HEK293 (cell line): Measurements from ENCODE around the gene SETD1B.

ENCODE experiments used
- CTCF ChIA-PET: fragments of 350-600 bp; formaldehyde crosslinking; extraction: SDS; loops from one replicate; lab custom pipeline; 2021; ENCODE audit warnings: antibody characterized with exemption; lab: Yijun Ruan, JAX
- POLR2A ChIA-PET: fragments of 300-600 bp; formaldehyde crosslinking; extraction: SDS; loops from one replicate; lab custom pipeline; 2020; ENCODE audit warnings: antibody characterized with exemption, inconsistent platforms; lab: Yijun Ruan, JAX
- H3K27ac ChIP-seq: fragments of 200-500 bp; sonication (Bioruptor generic); 2 replicates; pipeline ENCODE4 v1.5.1; 2014; ENCODE audit warnings: low read depth, low read length, control low read depth, inconsistent platforms; ENCODE audit errors: extremely low read depth
- H3K36me3 ChIP-seq, 2 experiments: fragments of 200-500 bp in 1 of 2; sonication (Bioruptor generic) in 1 of 2; 1 replicate in 1 of 2; 2 replicates in 1 of 2; pipeline ENCODE4 v1.5.1; 2014 to 2017; ENCODE audit warnings: inconsistent platforms in 2 of 2, low read length in 2 of 2; ENCODE audit not compliant: control insufficient read depth in 2 of 2, insufficient read depth in 1 of 2
- H3K4me1 ChIP-seq: fragments of 200-500 bp; sonication (Bioruptor generic); 2 replicates; pipeline ENCODE4 v1.5.1; 2014; ENCODE audit warnings: mild to moderate bottlenecking, low read length, inconsistent platforms; ENCODE audit not compliant: control insufficient read depth, insufficient read depth
- H3K4me3 ChIP-seq: 2 replicates; pipeline ENCODE4 v1.5.1; 2011; ENCODE audit warnings: low read depth, mild to moderate bottlenecking, control low read depth, low read length, moderate library complexity
- H3K9me3 ChIP-seq: fragments of 200-500 bp; sonication (Bioruptor generic); 2 replicates; pipeline ENCODE4 v1.5.1; 2014; ENCODE audit warnings: low read depth, low read length, inconsistent platforms; ENCODE audit not compliant: control insufficient read depth, insufficient read depth
- HOXD13 ChIP-seq: sonication (generic); formaldehyde crosslinking; IDR thresholded peaks from 2 replicates; pipeline ENCODE4 v1.8.0; 2022; ENCODE audit warnings: missing genetic modification reagents, borderline replicate concordance
- IKZF3 ChIP-seq: fragments of 450-650 bp; IDR thresholded peaks from 2 replicates; pipeline ENCODE4 v1.5.0; 2018; ENCODE audit warnings: missing biosample characterization, mild to moderate bottlenecking, missing genetic modification characterization, moderate library complexity
- KLF1 ChIP-seq: fragments of 450-650 bp; formaldehyde crosslinking; IDR thresholded peaks from 2 replicates; pipeline ENCODE4 v1.5.1; 2016; ENCODE audit warnings: missing biosample characterization, missing genetic modification characterization
- OVOL3 ChIP-seq: fragments of 450-650 bp; formaldehyde crosslinking; IDR thresholded peaks from 2 replicates; pipeline ENCODE4 v1.5.1; 2016; ENCODE audit warnings: missing biosample characterization, missing genetic modification characterization
- PRDM1 ChIP-seq: fragments of 450-650 bp; formaldehyde crosslinking; IDR thresholded peaks from 2 replicates; pipeline ENCODE4; 2016; ENCODE audit warnings: missing biosample characterization, missing genetic modification characterization
- PRDM10 ChIP-seq: fragments of 450-650 bp; formaldehyde crosslinking; IDR thresholded peaks from 2 replicates; pipeline ENCODE4 v1.5.1; 2016; ENCODE audit warnings: missing biosample characterization, missing genetic modification characterization
- REST ChIP-seq: fragments of 450-650 bp; formaldehyde crosslinking; IDR thresholded peaks from 2 replicates; pipeline ENCODE4 v1.5.1; 2016; ENCODE audit warnings: missing biosample characterization, missing genetic modification characterization
- SCRT2 ChIP-seq: fragments of 450-650 bp; formaldehyde crosslinking; IDR thresholded peaks from 2 replicates; pipeline ENCODE4 v1.5.1; 2016; ENCODE audit warnings: missing biosample characterization, missing genetic modification characterization
- SP7 ChIP-seq: fragments of 450-650 bp; formaldehyde crosslinking; IDR thresholded peaks from 2 replicates; pipeline ENCODE4 v1.5.1; 2016; ENCODE audit warnings: missing biosample characterization, missing genetic modification characterization
- ZFP37 ChIP-seq: fragments of 450-650 bp; formaldehyde crosslinking; IDR thresholded peaks from 2 replicates; pipeline ENCODE4 v1.5.1; 2016; ENCODE audit warnings: missing biosample characterization, missing genetic modification characterization
- ZNF133 ChIP-seq: fragments of 450-650 bp; formaldehyde crosslinking; IDR thresholded peaks from 2 replicates; pipeline ENCODE4 v1.5.1; 2016; ENCODE audit warnings: missing biosample characterization, missing genetic modification characterization
- ZNF174 ChIP-seq: fragments of 450-650 bp; formaldehyde crosslinking; IDR thresholded peaks from 2 replicates; pipeline ENCODE4 v1.5.0; 2017; ENCODE audit warnings: missing biosample characterization, mild to moderate bottlenecking, missing genetic modification characterization
- ZNF239 ChIP-seq: fragments of 450-650 bp; formaldehyde crosslinking; IDR thresholded peaks from 2 replicates; pipeline ENCODE4 v1.5.1; 2016; ENCODE audit warnings: missing biosample characterization, missing genetic modification characterization
- ZNF280C ChIP-seq: fragments of 450-650 bp; formaldehyde crosslinking; IDR thresholded peaks from 2 replicates; pipeline ENCODE4 v1.5.1; 2016; ENCODE audit warnings: missing biosample characterization, missing genetic modification characterization
- ZNF394 ChIP-seq: fragments of 450-650 bp; formaldehyde crosslinking; IDR thresholded peaks from 2 replicates; pipeline ENCODE4 v1.5.1; 2016; ENCODE audit warnings: missing biosample characterization, missing genetic modification characterization, mild to moderate bottlenecking, moderate library complexity, borderline replicate concordance
- ZNF398 ChIP-seq: fragments of 450-650 bp; formaldehyde crosslinking; IDR thresholded peaks from 2 replicates; pipeline ENCODE4 v1.5.1; 2017; ENCODE audit warnings: missing biosample characterization, missing genetic modification characterization
- ZNF529 ChIP-seq: fragments of 450-650 bp; formaldehyde crosslinking; IDR thresholded peaks from 2 replicates; pipeline ENCODE4 v1.5.1; 2017; ENCODE audit warnings: missing genetic modification characterization, missing biosample characterization; ENCODE audit not compliant: insufficient replicate concordance
- ZNF580 ChIP-seq: fragments of 450-650 bp; formaldehyde crosslinking; IDR thresholded peaks from 2 replicates; pipeline ENCODE4 v1.5.1; 2016; ENCODE audit warnings: missing biosample characterization, missing genetic modification characterization
- ZNF600 ChIP-seq: fragments of 450-650 bp; formaldehyde crosslinking; IDR thresholded peaks from 2 replicates; pipeline ENCODE4 v1.5.1; 2016; ENCODE audit warnings: missing biosample characterization, missing genetic modification characterization

SETD1B gene

GRCh38 chr12:121784460-121784859, 19.3 kb upstream of the SETD1B start:
- H3K4me3 ChIP-seq, result no peak overlapping the region
- POLR2A ChIA-PET, result interaction anchor here (0.6 to 1.7 kb wide), 3 partner anchors 18 to 479 kb away, joined by 3 to 5 read pairs (median 4); no protein-coding TSS in a partner anchor

GRCh38 chr12:121786440-121786825, 17.4 kb upstream of the SETD1B start:
- Histone ChIP-seq H3K27ac (no peak overlapping the region), H3K4me1 (no peaks in the 10 kb centered on the region), H3K4me3 (no peak overlapping the region), H3K9me3 (no peaks in the 10 kb centered on the region), H3K36me3 (no peaks in the 10 kb centered on the region)
- CTCF ChIA-PET, result interaction anchor here (0.6 to 15.2 kb wide), 7 partner anchors 8 to 93 kb away, joined by 3 to 238 read pairs (median 4); partner anchors contain the start of genes HPD and RHOF
- POLR2A ChIA-PET, result interaction anchor here (0.6 to 1.0 kb wide), 3 partner anchors 10 to 1926 kb away, joined by 3 to 8 read pairs (median 3); partner anchors contain the start of gene ATP6V0A2
- TF ChIP-seq ZNF398 (tag by site-specific recombination) (0 out of 2 replicates have a peak, but pooled peaks have one; percentile 21), KLF1 (tag by site-specific recombination) (no peak), ZNF394 (peak; percentile 42; the same call in 1 of the 2 replicates), ZNF280C (tag by site-specific recombination) (no peak), ZNF529 (tag by site-specific recombination) (no peak), ZNF580 (tag by site-specific recombination) (no peak), REST (tag by site-specific recombination) (no peak), PRDM1 (peak; percentile 45; the same call in 1 of the 2 replicates), HOXD13 (CRISPR knock-in tag) (no peak), IKZF3 (tag by site-specific recombination) (peak; percentile 45; the same call in 1 of the 2 replicates), ZNF239 (tag by site-specific recombination) (no peak), ZNF133 (no peak), OVOL3 (tag by site-specific recombination) (no peak), SCRT2 (peak; percentile 61; the same call in 1 of the 2 replicates), ZNF600 (peak; percentile 78)

More at GRCh38 chr12:121784460-121784859, 19.3 kb upstream of the SETD1B start:
- TF ChIP-seq IKZF3 (tag by site-specific recombination) (peak; percentile 52; the same call in 1 of the 2 replicates), SP7 (peak; percentile 24; the same call in 1 of the 2 replicates), ZNF174 (tag by site-specific recombination) (no peak), PRDM10 (tag by site-specific recombination) (peak; percentile 93), ZFP37 (tag by site-specific recombination) (no peak)
- Histone ChIP-seq H3K27ac (no peak overlapping the region), H3K4me1 (no peaks in the 10 kb centered on the region), H3K36me3 (no peaks in the 10 kb centered on the region), H3K9me3 (no peaks in the 10 kb centered on the region)
- CTCF ChIA-PET, result interaction anchor here (0.5 to 15.2 kb wide), 8 partner anchors 10 to 1607 kb away, joined by 3 to 238 read pairs (median 3); partner anchors contain the start of gene RHOF
